GM23338 (cell line): ENCODE results near the gene TRAM2. TPM values are rescaled to one million over a fixed set of nuclear protein-coding genes. Genes with fewer than 3 reads are reported as not detected.

Experiments used
- ATAC-seq: fragments of 200-7000 bp; cut with Tn5 transposase; 3 replicates; pipeline ENCODE4 v1.9.1; 2020
- DNase-seq: peaks from one replicate; pipeline ENCODE4 v3.0.0-alpha.2; 2015; ENCODE audit warnings: low spot score
- H2AFZ ChIP-seq: fragments of 200-600 bp; sonication (generic); 2 replicates; pipeline ENCODE4 v1.8.0; 2016; ENCODE audit warnings: antibody characterized with exemption, mild to moderate bottlenecking, moderate library complexity
- H3F3A ChIP-seq: fragments of 200-600 bp; sonication (generic); replicated peaks from 2 replicates; pipeline ENCODE4 v1.8.0; 2017; ENCODE audit warnings: antibody characterized with exemption, mixed run types, low read depth
- H3K27ac ChIP-seq: fragments of 200-600 bp; sonication (generic); 2 replicates; pipeline ENCODE4 v1.6.1; 2016; ENCODE audit warnings: low read depth
- H3K27me3 ChIP-seq: fragments of 200-600 bp; sonication (generic); 2 replicates; pipeline ENCODE4 v1.8.0; 2016; ENCODE audit warnings: mild to moderate bottlenecking, mixed run types, moderate library complexity; ENCODE audit not compliant: insufficient read depth
- H3K36me3 ChIP-seq: fragments of 200-600 bp; sonication (generic); 2 replicates; pipeline ENCODE4 v1.8.0; 2016; ENCODE audit warnings: mild to moderate bottlenecking; ENCODE audit not compliant: insufficient read depth
- H3K4me1 ChIP-seq: fragments of 200-600 bp; sonication (generic); 2 replicates; pipeline ENCODE4 v1.8.0; 2016; ENCODE audit warnings: mild to moderate bottlenecking, moderate library complexity; ENCODE audit not compliant: insufficient read depth
- H3K4me2 ChIP-seq: fragments of 200-600 bp; sonication (generic); 2 replicates; pipeline ENCODE4 v1.7.1; 2017; ENCODE audit warnings: mixed run types
- H3K4me3 ChIP-seq: fragments of 200-600 bp; sonication (generic); 2 replicates; pipeline ENCODE4 v1.6.1; 2016; ENCODE audit warnings: mixed run types
- H3K79me2 ChIP-seq: fragments of 200-600 bp; sonication (generic); replicated peaks from 2 replicates; pipeline ENCODE4 v1.8.0; 2017; ENCODE audit warnings: mild to moderate bottlenecking; ENCODE audit not compliant: insufficient read depth
- H3K9me2 ChIP-seq: fragments of 200-600 bp; sonication (generic); 2 replicates; pipeline ENCODE4 v1.8.0; 2017; ENCODE audit not compliant: insufficient read depth
- H4K20me1 ChIP-seq: fragments of 200-600 bp; sonication (generic); replicated peaks from 2 replicates; pipeline ENCODE4 v1.8.0; 2017; ENCODE audit warnings: mild to moderate bottlenecking; ENCODE audit not compliant: insufficient read depth
- H3K27ac Mint-ChIP-seq: 2 replicates; pipeline ENCODE4 v1.8.0; 2020; ENCODE audit warnings: inconsistent platforms, mild to moderate bottlenecking, moderate library complexity, mixed read lengths
- H3K27me3 Mint-ChIP-seq: 3 replicates; pipeline ENCODE4 v1.8.0; 2022; ENCODE audit warnings: low read depth, mild to moderate bottlenecking, moderate library complexity, mixed read lengths, inconsistent platforms; ENCODE audit not compliant: insufficient read depth, poor library complexity
- H3K36me3 Mint-ChIP-seq: 3 replicates; pipeline ENCODE4 v1.8.0; 2021; ENCODE audit warnings: low read depth, mild to moderate bottlenecking, inconsistent platforms, moderate library complexity, mixed read lengths
- H3K4me1 Mint-ChIP-seq: 3 replicates; pipeline ENCODE4 v1.8.0; 2020; ENCODE audit warnings: mild to moderate bottlenecking, inconsistent platforms, mixed read lengths
- H3K4me3 Mint-ChIP-seq: 3 replicates; pipeline ENCODE4 v1.8.0; 2021; ENCODE audit warnings: moderate library complexity, mild to moderate bottlenecking, inconsistent platforms, mixed read lengths
- H3K9me3 Mint-ChIP-seq: 3 replicates; pipeline ENCODE4 v1.8.0; 2020; ENCODE audit warnings: moderate library complexity, mild to moderate bottlenecking, inconsistent platforms, mixed read lengths
- CREB1 ChIP-seq: fragments of 250-450 bp; sonication (Bioruptor Pico); IDR thresholded peaks from 2 replicates; pipeline ENCODE4 v1.5.0; 2020; ENCODE audit warnings: low read depth, mild to moderate bottlenecking, moderate library complexity
- EZH2 ChIP-seq: fragments of 200-600 bp; sonication (generic); IDR thresholded peaks from one replicate; pipeline ENCODE4 v1.8.0; 2017; ENCODE audit warnings: antibody characterized with exemption, mild to moderate bottlenecking, low read depth; ENCODE audit not compliant: unreplicated experiment
- JUNB ChIP-seq: IDR thresholded peaks from one replicate; pipeline ENCODE4 v1.6.1; 2016; ENCODE audit warnings: antibody characterized with exemption; ENCODE audit not compliant: unreplicated experiment
- POLR2AphosphoS5 ChIP-seq: IDR thresholded peaks from 2 replicates; pipeline ENCODE4 v1.6.1; 2016; ENCODE audit warnings: antibody characterized with exemption, low read depth
- STAT1 ChIP-seq: IDR thresholded peaks from one replicate; pipeline ENCODE4 v1.6.1; 2016; ENCODE audit warnings: antibody characterized with exemption; ENCODE audit not compliant: unreplicated experiment
- ZNF114 ChIP-seq: fragments of 250-450 bp; sonication (Bioruptor Pico); IDR thresholded peaks from 2 replicates; pipeline ENCODE4 v1.5.0; 2020; ENCODE audit warnings: mild to moderate bottlenecking, moderate library complexity
- polyA plus RNA-seq: library from polyadenylated mRNA; unstranded; fragments of >200 nt; fragmentation: Nextera tagmentation; extraction: Ambion mirVana; gene quantifications from 2 replicates; pipeline ENCODE4 v1.2.1, GENCODE V29; 2016
- total RNA-seq: library from RNA; depleted of rRNA; stranded (reverse); fragments of >200 nt; shearing (Covaris generic); gene quantifications from 2 replicates; pipeline ENCODE4 v1.2.3, GENCODE V29; 2014
- TF ChIP-seq, protein P1 (sequence below): IDR thresholded peaks from 2 replicates; pipeline ENCODE4 v1.6.1; 2016; ENCODE audit warnings: antibody characterized with exemption
- TF ChIP-seq, protein P2 (sequence below): fragments of 250-450 bp; sonication (Bioruptor Pico); IDR thresholded peaks from 2 replicates; pipeline ENCODE4 v1.5.0; 2020; ENCODE audit warnings: mild to moderate bottlenecking, moderate library complexity
- TF ChIP-seq, protein P3 (sequence below), 2 experiments: fragments of 200-600 bp in 1 of 2; sonication (generic) in 1 of 2; conservative IDR thresholded peaks; 2 replicates each; pipeline versions ENCODE4 v1.5.1 to v1.6.1; 2016 to 2017; ENCODE audit warnings: antibody characterized with exemption in 2 of 2, low read depth in 2 of 2, mild to moderate bottlenecking in 2 of 2, moderate library complexity in 1 of 2

The TRAM2 gene
- total and polyA plus RNA-seq, 2 experiments from 2014 or later = 4.0 to 14.0 TPM

- H3K79me2 ChIP-seq = peaks cover 2% of the 10 kb centered on the region; the same call in 1 of the 2 replicates
Observed at GRCh38 chr6:52517502-52518278, 59.2 kb downstream of the TRAM2 start.

GRCh38 chr6:52516943-52517342 is 59.9 kb downstream of the TRAM2 start:
- DNase-seq (no peak), ATAC-seq (no peak)
- peaks cover 9% of the 10 kb centered on the region for H3K27me3 Mint-ChIP-seq
- Histone ChIP-seq H3K4me1 (peaks cover 12% of the 10 kb centered on the region), H3K79me2 (peaks cover 2% of the 10 kb centered on the region; the same call in 1 of the 2 replicates), H4K20me1 (no peaks in the 10 kb centered on the region), H3K27ac (no peak overlapping the region), H3K27me3 (no peaks in the 10 kb centered on the region), H3K4me3 (no peak overlapping the region), H3K36me3 (peaks cover 3% of the 10 kb centered on the region), H3F3A (no peaks in the 10 kb centered on the region), H2AFZ (no peak overlapping the region), H3K4me2 (no peak overlapping the region), H3K9me2 (no peaks in the 10 kb centered on the region)
- H3K9me3 Mint-ChIP-seq = no peaks in the 10 kb centered on the region
- H3K27ac Mint-ChIP-seq = no peak overlapping the region
- no peak overlapping the region for H3K4me3 Mint-ChIP-seq
- peaks cover 36% of the 10 kb centered on the region for H3K4me1 Mint-ChIP-seq
- peaks cover 32% of the 10 kb centered on the region for H3K36me3 Mint-ChIP-seq
- TF ChIP-seq, protein P1, sequence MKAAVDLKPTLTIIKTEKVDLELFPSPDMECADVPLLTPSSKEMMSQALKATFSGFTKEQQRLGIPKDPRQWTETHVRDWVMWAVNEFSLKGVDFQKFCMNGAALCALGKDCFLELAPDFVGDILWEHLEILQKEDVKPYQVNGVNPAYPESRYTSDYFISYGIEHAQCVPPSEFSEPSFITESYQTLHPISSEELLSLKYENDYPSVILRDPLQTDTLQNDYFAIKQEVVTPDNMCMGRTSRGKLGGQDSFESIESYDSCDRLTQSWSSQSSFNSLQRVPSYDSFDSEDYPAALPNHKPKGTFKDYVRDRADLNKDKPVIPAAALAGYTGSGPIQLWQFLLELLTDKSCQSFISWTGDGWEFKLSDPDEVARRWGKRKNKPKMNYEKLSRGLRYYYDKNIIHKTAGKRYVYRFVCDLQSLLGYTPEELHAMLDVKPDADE = no peak
- TF ChIP-seq JUNB (no peak), EZH2 (no peak), STAT1 (no peak), CREB1 (CRISPR knock-in tag) (no peak)
- TF ChIP-seq, protein P2, sequence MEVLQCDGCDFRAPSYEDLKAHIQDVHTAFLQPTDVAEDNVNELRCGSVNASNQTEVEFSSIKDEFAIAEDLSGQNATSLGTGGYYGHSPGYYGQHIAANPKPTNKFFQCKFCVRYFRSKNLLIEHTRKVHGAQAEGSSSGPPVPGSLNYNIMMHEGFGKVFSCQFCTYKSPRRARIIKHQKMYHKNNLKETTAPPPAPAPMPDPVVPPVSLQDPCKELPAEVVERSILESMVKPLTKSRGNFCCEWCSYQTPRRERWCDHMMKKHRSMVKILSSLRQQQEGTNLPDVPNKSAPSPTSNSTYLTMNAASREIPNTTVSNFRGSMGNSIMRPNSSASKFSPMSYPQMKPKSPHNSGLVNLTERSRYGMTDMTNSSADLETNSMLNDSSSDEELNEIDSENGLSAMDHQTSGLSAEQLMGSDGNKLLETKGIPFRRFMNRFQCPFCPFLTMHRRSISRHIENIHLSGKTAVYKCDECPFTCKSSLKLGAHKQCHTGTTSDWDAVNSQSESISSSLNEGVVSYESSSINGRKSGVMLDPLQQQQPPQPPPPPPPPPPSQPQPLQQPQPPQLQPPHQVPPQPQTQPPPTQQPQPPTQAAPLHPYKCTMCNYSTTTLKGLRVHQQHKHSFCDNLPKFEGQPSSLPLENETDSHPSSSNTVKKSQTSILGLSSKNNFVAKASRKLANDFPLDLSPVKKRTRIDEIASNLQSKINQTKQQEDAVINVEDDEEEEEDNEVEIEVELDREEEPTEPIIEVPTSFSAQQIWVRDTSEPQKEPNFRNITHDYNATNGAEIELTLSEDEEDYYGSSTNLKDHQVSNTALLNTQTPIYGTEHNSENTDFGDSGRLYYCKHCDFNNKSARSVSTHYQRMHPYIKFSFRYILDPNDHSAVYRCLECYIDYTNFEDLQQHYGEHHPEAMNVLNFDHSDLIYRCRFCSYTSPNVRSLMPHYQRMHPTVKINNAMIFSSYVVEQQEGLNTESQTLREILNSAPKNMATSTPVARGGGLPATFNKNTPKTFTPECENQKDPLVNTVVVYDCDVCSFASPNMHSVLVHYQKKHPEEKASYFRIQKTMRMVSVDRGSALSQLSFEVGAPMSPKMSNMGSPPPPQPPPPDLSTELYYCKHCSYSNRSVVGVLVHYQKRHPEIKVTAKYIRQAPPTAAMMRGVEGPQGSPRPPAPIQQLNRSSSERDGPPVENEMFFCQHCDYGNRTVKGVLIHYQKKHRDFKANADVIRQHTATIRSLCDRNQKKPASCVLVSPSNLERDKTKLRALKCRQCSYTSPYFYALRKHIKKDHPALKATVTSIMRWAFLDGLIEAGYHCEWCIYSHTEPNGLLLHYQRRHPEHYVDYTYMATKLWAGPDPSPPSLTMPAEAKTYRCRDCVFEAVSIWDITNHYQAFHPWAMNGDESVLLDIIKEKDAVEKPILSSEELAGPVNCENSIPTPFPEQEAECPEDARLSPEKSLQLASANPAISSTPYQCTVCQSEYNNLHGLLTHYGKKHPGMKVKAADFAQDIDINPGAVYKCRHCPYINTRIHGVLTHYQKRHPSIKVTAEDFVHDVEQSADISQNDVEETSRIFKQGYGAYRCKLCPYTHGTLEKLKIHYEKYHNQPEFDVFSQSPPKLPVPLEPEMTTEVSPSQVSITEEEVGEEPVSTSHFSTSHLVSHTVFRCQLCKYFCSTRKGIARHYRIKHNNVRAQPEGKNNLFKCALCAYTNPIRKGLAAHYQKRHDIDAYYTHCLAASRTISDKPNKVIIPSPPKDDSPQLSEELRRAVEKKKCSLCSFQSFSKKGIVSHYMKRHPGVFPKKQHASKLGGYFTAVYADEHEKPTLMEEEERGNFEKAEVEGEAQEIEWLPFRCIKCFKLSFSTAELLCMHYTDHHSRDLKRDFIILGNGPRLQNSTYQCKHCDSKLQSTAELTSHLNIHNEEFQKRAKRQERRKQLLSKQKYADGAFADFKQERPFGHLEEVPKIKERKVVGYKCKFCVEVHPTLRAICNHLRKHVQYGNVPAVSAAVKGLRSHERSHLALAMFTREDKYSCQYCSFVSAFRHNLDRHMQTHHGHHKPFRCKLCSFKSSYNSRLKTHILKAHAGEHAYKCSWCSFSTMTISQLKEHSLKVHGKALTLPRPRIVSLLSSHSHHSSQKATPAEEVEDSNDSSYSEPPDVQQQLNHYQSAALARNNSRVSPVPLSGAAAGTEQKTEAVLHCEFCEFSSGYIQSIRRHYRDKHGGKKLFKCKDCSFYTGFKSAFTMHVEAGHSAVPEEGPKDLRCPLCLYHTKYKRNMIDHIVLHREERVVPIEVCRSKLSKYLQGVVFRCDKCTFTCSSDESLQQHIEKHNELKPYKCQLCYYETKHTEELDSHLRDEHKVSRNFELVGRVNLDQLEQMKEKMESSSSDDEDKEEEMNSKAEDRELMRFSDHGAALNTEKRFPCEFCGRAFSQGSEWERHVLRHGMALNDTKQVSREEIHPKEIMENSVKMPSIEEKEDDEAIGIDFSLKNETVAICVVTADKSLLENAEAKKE = no peak
- TF ChIP-seq, protein P3, sequence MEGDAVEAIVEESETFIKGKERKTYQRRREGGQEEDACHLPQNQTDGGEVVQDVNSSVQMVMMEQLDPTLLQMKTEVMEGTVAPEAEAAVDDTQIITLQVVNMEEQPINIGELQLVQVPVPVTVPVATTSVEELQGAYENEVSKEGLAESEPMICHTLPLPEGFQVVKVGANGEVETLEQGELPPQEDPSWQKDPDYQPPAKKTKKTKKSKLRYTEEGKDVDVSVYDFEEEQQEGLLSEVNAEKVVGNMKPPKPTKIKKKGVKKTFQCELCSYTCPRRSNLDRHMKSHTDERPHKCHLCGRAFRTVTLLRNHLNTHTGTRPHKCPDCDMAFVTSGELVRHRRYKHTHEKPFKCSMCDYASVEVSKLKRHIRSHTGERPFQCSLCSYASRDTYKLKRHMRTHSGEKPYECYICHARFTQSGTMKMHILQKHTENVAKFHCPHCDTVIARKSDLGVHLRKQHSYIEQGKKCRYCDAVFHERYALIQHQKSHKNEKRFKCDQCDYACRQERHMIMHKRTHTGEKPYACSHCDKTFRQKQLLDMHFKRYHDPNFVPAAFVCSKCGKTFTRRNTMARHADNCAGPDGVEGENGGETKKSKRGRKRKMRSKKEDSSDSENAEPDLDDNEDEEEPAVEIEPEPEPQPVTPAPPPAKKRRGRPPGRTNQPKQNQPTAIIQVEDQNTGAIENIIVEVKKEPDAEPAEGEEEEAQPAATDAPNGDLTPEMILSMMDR (conservative IDR thresholded peaks at IDR 0.05; ENCODE audit: low read depth in 2 of 2) = no peak

More at GRCh38 chr6:52517502-52518278, 59.2 kb downstream of the TRAM2 start:
- no peaks in the 10 kb centered on the region for H3F3A ChIP-seq
- H3K36me3 Mint-ChIP-seq = peaks cover 32% of the 10 kb centered on the region
- no peaks in the 10 kb centered on the region for H3K9me3 Mint-ChIP-seq
- H3K4me1 Mint-ChIP-seq = peaks cover 39% of the 10 kb centered on the region
- H3K27ac ChIP-seq = peak overlapping the region; percentile 81; the same call in 1 of the 2 replicates
- H3K27ac Mint-ChIP-seq = peak overlapping the region; percentile 96
- 0 out of 2 replicates have a peak overlapping the region, but pooled peaks have one; percentile 52 for H2AFZ ChIP-seq
- H3K27me3 Mint-ChIP-seq = peaks cover 9% of the 10 kb centered on the region
- peaks cover 12% of the 10 kb centered on the region for H3K4me1 ChIP-seq
- no peaks in the 10 kb centered on the region for H4K20me1 ChIP-seq
- H3K4me3 Mint-ChIP-seq = peak overlapping the region; percentile 2; the same call in 2 of the 3 replicates
- no peak for TF ChIP-seq EZH2
- no peak for TF ChIP-seq POLR2AphosphoS5
- peak; percentile 26; the same call in 1 of the 2 replicates for TF ChIP-seq CREB1 (CRISPR knock-in tag)
- no peak for TF ChIP-seq ZNF114
- peak overlapping the region; percentile 70 for H3K4me2 ChIP-seq
- 0 out of 2 replicates have a peak overlapping the region, but pooled peaks have one; percentile 25 for H3K4me3 ChIP-seq
- ATAC-seq (peak; percentile 96), DNase-seq (peak; percentile 80)
- H3K36me3 ChIP-seq = peaks cover 3% of the 10 kb centered on the region
- no peaks in the 10 kb centered on the region for H3K9me2 ChIP-seq
- no peaks in the 10 kb centered on the region for H3K27me3 ChIP-seq
